ENCODE measurements around the gene SLCO2B1.
A peak's percentile ranks its signal among the peaks of the same experiment; 100 is the strongest.

The SLCO2B1 gene

GRCh38 chr11:75204685-75205563 is 54.0 kb downstream of the SLCO2B1 start (continued):
- no peak for TF ChIP-seq ZNF530 (tag by site-specific recombination; IDR thresholded peaks at IDR 0.05; ENCODE audit: low read depth)
- no peak for TF ChIP-seq ZNF621 (tag by site-specific recombination; IDR thresholded peaks at IDR 0.05)
- 0 out of 2 replicates have a peak, but pooled peaks have one; percentile 26 for TF ChIP-seq ZSCAN30 (tag by site-specific recombination; IDR thresholded peaks at IDR 0.05)
- TF ChIP-seq ZNF391 (tag by site-specific recombination; IDR thresholded peaks at IDR 0.05; ENCODE audit: borderline replicate concordance, low read depth): no peak

- Histone ChIP-seq H3K9me3 (ENCODE audit: control insufficient read depth, insufficient read depth, low read depth, low read length) (no peaks in the 10 kb centered on the region), H3K4me3 (ENCODE audit: low read depth, low read length) (no peak overlapping the region), H3K27ac (ENCODE audit: extremely low read depth, low read depth, low read length) (no peak overlapping the region), H3K4me1 (ENCODE audit: control insufficient read depth, insufficient read depth, low read length) (no peaks in the 10 kb centered on the region), H3K36me3 (ENCODE audit: control insufficient read depth in 2 of 2, insufficient read depth in 1 of 2, low read length in 2 of 2) (no peaks in the 10 kb centered on the region)
- ChIA-PET CTCF (interaction anchor here (0.5 to 8.3 kb wide), 58 partner anchors 9 to 1363 kb away, joined by 3 to 298 read pairs (median 4); partner anchors contain the start of gene TPBGL), POLR2A (no interaction called here)
- no peak for TF ChIP-seq YY2 (tag by site-specific recombination; IDR thresholded peaks at IDR 0.05)
- no peak for TF ChIP-seq SCRT2 (tag by site-specific recombination; IDR thresholded peaks at IDR 0.05)
- no peak for TF ChIP-seq ZNF112 (tag by site-specific recombination; IDR thresholded peaks at IDR 0.05)
- TF ChIP-seq ZNF169 (tag by site-specific recombination; IDR thresholded peaks at IDR 0.05): no peak
- no peak for TF ChIP-seq TSHZ1 (tag by site-specific recombination; IDR thresholded peaks at IDR 0.05; ENCODE audit: borderline replicate concordance)
- no peak for TF ChIP-seq BCL11B (tag by site-specific recombination; IDR thresholded peaks at IDR 0.05; ENCODE audit: low read depth)
- TF ChIP-seq ZNF544 (tag by site-specific recombination; IDR thresholded peaks at IDR 0.05): no peak
- no peak for TF ChIP-seq MEIS1 (CRISPR knock-in tag; IDR thresholded peaks at IDR 0.05; ENCODE audit: borderline replicate concordance)
- TF ChIP-seq ZBTB11 (tag by site-specific recombination; conservative IDR thresholded peaks at IDR 0.05; ENCODE audit: low read depth): no peak
- TF ChIP-seq YY1 (tag by site-specific recombination; IDR thresholded peaks at IDR 0.05): no peak
- no peak for TF ChIP-seq ZNF26 (tag by site-specific recombination; IDR thresholded peaks at IDR 0.05)
- TF ChIP-seq ZNF707 (tag by site-specific recombination; IDR thresholded peaks at IDR 0.05): no peak
- TF ChIP-seq PBX3 (CRISPR knock-in tag; IDR thresholded peaks at IDR 0.05): no peak
- no peak for TF ChIP-seq ZNF133 (tag by site-specific recombination; IDR thresholded peaks at IDR 0.05)
- TF ChIP-seq PRDM6 (tag by site-specific recombination; IDR thresholded peaks at IDR 0.05): no peak
These were observed 54.7 kb downstream of the SLCO2B1 start for GRCh38 chr11:75205564-75206020.

Measured in HEK293 (cell line).